Activated CD4-positive, alpha-beta T cell treated with anti-CD3 and anti-CD28 coated beads, Interleukin-2, amount 50 U/mL, for 16 hours (primary cell): ENCODE measurements around the gene MVK.

Source experiments
- DNase-seq: peaks from one replicate; pipeline ENCODE4 v3.0.0-alpha.2; 2020

MVK gene

DNA sequence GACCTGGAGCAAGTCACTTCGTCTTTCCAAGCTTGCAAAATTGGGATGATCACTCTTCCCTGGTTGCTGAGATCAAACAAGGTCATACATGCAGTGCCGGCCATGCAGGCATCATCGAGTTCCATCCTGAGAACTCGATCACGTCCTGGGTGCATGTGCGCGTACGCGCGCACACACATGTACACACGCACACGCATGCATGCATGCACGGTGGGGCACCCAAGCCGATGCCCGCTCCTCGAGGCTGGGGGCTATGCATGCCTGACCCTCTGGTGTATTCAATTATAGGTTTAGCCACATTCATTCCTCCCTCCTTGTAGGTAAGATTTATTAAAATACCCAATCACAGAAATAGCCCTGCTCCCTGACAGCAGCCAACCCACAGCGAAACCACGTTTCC is 26.3 kb upstream of the MVK start:
- no peak for DNase-seq

DNA sequence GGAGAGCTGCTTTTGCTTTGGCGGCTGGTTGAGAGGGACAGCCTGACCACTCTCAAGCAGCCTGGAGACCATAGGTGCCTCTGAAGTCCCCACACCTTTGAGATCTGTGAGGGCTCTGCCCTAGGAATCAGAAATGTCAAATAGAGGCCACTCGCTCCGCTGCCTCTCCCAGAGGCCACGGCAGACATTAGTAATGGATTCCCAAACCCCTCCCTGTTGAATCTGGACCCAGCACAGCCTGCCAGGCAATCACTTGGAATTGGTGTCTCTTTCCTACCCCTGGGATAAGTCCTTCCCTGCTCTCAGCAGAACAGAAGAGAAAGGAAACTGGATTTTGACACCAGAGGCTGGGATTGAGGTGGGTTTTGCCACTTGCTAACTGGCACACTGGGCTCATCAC is 25.3 kb upstream of the MVK start:
- DNase-seq: no peak

DNA sequence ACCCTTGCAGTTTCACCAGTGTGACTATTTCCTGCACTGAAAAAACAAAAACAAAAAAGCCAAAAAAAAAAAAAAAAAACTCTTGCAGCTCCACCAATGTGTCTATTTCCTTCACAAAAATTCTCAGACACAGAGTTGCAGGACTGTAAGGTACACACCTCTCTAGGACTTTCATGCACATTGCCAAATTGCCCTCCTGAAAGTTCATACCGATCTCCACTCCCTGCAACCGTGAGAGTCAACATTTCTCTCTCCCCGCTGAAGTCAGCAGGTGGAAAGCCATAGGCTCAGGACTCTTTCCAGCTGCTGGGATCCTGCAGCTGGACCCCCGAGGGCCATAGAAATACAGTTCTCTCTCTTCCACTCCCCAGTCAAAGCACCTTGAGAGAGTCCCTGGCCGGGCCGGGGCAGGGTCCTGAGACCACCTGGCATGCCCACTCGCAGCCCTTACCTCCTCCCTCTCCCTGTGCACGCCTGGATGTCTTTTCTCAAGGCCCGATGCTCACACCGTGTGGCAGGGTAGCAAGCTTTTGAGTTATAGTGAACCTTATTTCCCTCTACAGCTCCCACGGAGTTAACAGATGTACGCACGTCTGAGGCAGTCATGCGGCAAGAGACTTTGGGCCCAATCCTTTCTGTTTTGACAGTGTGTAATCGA is 23.9 kb upstream of the MVK start:
- no peak for DNase-seq

DNA sequence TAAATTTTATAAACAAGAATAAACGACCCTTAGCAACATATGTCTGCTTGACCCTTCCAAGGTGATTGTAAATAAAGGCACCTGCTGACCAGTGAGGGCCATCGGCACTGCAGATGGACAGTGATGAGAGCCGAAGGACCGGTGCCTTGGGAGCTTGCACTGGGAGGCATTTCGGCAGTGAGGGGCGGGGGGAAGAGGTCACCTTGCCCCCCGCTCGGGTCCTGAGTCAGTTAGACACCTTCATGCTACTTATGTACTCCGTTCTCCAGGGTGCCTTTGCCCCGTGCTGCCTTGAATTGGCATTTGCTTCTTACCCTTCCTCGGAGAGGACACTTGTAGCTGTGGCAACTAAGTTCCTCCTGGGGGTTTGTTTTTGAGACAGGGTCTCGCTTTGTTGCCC is 23.3 kb upstream of the MVK start:
- DNase-seq: no peak

DNA sequence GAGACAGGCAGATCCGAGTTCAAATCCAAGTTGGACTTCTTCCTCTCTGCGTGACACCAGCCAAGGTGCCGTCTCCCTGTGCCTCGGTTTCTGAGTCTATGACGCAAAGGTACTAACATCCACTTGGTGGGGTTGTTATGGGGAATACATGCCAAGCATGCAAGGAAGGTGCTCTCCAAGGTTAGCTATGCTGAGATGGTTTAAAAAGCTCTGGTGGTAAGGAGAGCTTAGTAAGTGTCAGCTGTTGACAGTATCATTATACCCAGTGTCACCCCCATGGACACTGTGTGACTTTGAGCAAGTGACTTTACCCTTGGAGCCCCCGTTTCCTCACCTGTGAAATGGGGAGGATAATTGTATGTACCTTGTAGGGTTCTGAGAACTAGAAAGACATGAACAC is 22.5 kb upstream of the MVK start:
- DNase-seq: no peak

DNA sequence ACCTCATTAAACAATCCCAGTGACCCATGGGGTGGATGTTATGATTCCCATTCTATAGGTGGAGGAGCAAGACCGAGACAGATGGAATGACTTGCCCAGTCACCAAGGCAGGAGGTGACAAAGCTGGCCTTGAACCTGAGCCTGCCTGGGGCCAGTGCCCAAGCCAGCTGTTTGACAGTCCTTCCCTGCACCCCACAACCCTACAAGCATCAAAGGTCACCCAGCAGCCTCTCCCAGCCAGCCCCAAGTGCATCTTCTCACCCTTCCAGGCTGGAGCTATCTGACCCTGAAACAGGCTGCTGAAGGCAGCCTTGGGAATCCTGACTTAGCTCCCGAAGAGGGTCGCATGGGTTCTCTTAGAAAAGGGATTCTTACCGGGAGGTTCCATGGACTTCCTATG is 20.6 kb upstream of the MVK start:
- DNase-seq: no peak

DNA sequence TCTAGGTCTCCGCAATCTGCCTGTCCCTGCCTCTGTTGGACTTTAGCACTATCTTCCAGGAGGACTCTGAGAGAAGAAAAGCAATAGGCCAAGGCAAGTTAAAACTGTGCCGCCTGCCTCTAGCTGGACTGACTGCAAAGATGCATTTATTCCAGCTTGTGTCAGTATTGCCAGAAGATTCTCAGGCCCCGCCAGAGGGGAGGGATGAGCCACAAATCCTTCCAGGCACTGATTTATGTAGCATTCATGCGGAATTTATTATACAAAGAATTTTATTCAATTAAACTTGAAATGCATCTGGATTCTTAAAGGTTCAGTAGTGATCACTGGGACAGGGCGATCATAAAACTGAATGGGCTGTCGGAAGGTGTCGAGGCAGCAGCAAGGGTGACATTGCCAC is 20.1 kb upstream of the MVK start:
- DNase-seq: no peak

DNA sequence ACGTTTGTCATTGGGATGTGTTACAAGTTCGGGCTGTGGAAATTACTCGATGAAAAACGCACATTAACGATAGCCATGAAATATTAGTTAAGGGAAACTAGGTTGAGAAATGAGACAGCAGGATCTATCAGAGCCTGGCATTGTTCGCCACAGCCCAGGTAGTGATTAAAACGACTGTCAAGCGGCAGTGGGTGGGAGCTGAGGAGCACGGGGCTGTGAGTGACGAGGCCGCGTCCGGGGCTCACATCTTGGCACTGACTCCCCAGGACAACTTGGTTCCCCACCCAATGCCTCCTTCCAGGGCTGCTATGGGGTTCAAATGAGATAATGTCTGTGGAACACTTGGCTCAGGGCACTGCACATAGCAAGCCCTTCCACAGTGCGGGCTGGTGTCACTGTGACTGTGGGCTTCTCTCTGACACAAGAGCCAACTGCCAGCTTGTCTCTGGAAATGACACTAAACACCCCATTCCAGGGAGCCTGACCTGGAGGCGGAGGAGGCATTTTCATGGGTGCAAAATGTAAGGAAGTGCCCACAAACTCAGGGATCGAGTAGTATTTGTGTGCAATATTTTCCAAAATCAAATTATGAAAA is 19.6 kb upstream of the MVK start:
- no peak for DNase-seq

DNA sequence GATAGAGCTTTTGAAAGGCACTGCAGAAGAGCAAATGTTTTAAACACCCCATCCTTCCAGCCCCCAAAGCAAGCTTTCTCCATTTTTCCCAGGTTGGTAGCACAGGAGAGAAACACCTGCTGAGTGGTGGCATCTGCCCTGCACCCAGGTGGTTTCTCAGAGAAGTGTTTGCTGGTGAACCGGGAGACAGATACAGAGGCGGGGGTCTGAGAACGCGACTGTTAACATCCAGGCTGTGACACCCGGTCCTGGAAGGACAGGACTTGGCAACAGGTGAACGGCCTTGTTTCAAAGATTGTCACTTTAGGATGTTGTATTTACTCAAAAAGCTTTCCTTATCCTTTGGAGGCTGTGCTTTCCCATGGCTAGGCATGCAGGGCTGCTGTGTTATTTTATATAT is 18.8 kb upstream of the MVK start:
- no peak for DNase-seq

DNA sequence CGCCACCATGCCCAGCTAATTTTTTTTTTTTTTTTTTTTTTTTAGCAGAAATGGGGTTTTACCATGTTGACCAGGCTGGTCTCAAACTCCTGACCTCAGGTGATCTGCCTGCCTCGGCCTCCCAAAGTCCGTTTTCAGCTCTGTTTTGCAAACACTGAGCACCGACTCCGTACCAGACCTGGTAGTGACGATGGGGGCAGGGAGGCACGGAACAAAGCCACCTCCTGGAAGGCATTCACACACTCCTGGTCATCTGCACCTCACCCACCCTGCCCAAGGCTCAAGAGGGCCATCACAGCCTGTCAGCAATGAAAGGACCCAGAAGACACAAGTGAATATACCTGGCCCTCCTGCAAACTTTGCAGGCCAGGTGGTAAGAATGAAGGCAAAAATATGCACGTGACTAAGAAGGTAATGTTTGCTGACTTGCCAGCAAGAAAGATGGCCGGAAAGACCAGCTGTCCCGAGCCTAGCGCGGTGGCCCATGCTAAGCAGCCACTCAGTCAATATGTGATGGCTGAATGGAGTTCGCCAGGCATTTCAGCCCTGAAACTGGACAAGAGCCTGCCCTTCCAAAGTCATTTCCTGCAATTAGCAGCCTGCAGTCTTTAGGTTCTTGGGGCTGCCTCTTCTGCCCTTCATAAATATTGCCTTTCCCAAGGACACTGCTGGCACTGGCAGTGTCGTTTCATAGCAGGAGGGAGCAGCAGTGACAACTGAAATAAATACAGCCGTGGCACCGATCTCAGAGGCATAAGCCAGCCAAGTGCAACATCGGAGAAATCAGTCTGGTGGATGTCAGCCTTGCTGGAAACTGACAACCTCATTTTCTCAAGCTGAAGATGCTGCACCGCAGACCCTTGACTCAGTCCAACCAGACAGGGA is 17.9 kb upstream of the MVK start:
- DNase-seq: no peak

DNA sequence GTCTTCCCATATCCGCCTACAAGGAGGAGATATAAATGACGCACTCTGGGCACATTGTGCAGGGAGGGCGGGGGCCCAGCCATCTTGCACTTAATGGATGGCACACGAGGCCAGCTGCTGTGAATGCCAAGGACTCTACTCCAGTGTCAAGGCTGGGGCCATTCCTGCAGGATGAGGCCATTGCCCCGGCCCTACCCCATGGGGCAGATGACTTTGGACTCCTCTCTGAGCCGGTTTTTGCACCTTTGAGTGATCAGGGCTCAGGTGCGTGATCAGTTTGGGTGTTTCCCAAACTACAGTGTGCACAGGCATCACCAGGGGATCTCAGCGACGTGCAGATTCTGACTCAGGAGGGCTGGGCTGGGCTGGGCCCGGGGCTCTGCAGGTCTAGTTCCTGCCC is 16.4 kb upstream of the MVK start:
- no peak for DNase-seq

DNA sequence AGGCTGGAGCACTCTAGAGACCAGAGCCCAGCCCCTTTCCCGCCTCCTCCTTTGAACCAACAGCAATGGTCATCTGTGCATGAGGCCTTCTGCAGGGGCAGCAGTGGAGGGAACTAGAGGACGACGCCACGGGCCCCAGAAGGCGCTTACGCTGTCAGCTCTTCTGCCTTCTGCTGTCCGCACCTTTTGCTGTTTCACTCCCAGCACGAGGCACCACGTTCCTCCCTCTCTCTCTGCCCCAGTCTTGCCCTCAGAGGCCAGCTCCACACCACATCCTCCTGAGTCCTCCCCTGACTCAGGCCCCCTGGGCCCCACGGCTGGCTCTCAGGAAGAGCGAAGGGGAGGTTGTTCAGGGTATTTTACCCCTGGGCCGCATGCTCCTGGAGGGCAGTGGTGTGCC is 15.8 kb upstream of the MVK start:
- no peak for DNase-seq

DNA sequence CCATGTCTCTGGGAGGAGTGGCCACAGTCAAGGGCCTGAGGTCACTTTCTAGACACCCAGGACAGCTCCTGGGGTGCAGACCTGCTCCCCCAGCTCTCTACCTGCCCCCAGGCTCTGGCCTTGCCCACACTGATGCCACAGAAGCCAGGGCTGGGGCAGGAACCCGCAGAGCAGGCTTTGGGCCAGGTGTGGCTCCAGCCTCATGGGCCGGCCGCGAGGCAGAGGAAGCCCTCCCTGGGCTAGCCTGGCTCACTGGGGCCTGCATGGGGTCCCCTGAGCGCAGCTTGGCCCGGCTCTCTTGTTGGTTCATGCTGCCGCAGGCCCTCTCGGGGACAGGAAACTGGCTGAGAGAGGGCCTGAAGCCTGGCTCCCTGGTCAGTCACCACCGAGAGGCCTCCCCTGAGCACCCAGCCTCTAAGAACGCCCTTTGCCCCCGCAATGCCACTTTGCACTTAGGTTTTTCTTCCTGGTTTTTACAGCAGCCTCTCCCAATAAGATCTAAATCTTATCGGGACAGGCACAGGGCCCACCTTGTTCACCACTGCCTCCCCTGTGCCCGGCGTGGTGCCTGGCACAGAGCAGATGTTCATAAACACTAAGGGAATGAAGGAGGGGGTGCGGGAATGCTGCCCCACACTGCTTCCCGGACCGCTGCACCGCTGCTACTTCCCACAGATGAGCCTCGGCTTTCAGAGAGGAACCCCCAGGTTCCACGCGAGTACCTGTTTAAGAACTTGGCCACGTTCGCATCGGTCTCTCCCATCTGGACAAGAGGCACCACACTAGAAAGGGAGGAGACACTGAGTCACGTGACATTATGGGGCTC is 15.0 kb upstream of the MVK start:
- no peak for DNase-seq

DNA sequence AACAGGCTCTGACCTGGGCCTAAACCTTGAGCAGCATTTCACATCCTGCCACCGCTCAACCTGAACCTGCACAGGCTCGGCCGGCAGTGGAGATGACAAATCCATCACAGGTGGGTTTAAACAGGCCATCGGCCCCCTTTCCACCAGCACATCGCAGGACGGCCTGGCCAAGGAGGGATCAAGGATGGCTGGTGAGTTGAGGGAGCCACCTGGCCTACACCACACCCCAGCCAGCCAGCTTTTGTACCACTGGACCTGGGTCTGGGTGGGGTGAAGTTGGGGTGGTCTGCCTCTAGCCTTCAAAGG is 14.4 kb upstream of the MVK start:
- DNase-seq: no peak

DNA sequence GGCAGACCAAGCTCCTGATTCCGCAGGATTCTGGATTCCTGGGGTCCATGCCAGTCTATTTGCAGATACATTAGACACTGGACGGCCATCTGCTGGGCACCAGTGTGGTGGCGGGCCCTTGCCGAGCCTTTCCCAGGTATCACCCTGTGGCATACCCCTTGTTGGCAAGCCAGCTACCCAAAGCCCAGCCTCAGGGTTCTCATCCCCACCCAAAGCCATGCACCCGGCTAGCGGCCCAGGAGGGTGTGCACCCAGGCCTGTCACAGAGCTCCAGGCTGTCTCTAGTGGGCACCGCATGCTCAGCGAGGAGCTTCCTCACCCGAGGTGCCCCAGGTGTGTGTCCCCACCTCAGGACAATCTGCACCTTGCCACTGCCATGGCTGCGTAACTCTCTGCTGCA is 14.0 kb upstream of the MVK start:
- DNase-seq: no peak

DNA sequence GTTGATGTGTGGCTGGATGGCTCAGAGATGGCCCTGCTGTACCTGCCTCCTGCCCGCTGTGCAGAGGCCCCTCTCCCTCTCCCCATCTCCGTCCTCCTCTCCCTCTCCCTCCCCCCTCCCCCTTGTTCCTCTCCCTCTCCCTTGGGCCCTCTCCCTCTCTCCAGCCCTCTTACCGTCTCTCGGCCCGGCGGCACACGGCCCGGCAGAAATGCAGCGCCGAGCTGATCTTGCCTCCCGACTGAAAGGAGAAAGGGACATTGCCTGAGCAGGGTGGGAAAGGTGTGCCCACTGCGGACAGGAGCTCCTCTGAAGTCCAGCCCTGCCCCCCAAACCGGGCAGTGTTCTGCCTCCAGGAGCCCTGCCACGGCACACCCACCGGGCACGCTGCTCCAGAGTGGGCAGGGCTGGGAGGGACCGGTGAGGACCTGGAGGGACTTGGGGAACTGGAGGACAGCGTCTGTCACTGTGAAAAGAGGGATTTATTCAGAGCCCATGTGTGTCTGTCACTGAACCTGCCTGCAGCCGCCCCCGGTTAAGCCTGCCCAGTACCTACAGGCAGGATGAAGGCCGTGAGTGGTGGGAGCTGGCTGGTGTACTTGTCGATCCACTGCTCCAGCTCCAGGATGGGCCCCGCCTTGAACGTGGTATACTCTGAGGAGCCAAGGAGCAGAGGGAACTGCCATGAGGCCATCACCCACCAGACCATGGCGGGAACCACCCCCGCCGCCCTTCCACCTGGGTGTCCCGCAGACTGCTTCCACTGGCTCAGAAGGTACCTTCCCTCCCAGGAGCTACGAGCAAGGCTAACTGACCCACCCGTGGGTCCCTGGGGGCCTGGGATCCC is 12.5 kb upstream of the MVK start:
- DNase-seq: no peak

DNA sequence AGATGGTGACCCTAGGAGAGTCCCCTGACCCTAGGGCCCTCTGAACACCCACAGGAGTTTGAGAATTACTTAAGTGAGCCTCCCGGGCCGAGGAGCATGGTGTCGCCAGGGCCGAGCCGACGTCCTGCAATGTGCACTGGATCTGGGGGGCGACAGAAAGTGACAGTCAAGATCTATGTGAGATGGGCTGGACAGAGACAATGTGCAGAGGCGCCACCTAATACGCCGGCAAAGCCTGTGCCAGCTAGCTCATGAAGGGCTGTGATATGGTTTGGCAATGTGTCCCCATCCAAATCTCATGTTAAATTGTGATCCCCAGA is 11.9 kb upstream of the MVK start:
- no peak for DNase-seq

DNA sequence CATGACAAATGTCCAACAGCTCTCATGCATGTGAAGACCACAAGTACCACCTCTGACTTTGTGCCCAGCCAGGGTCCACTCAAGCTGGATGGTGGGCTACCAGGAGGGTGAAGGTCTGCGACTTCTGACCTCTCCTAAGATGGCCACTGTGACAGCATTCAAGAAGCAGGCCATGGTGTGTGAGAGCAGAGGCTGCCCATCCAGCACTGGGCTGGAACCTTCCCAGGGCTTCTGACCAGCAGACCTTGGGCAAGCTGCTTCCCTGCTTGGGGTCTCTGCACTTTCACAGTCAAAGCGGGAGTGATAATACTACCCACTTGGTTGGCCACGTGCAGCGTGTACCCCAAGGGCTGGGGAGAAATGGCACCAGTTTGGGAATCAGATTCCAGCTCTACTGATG is 10.7 kb upstream of the MVK start:
- DNase-seq: no peak

DNA sequence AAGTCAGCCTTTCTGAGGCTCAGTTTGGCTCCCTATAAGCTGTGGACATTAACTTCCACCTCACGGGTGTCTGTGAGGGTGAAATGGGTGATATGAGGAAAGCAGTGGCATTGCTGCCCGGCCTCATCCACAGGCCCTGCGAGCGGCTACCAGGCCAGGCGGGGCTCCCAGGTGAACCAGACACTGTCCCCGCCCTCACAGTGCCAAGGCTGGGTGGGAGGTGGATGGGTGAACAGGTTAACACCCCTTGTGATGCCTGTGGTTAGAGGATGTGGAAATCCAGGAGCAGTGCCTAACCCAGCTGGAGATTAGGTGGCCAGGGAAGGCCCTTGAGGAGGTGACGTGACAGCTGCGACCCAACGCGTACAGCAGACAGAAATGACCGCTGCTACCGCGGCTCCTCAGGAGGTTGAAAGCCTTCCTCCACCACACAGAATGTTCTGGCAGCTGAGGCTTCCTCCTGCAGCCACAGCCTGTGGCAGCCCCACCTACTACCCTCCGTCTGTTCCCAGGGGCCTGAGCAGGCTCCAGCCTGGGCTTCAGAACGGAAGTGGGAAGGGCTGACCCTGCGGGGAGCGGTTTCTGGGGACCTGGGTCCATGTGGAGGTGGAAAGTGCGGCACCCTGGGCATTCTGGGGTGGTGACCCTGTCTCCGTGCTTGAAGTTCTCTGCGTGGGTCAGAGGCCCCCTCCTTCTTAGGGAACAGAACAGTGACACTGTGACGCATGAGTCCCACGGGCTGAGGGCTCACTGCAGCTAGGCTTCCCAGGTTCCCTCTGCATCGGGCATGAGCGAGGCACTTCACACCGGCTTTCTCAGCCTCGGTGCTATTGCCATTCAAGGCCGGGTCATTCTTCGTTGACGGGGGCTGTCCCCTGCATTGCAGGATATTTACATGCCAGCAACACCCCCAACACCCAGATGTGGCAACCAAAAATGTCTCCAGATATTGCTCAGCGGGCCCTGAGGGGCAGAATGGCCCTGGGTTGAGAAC is 10.0 kb upstream of the MVK start:
- no peak for DNase-seq

DNA sequence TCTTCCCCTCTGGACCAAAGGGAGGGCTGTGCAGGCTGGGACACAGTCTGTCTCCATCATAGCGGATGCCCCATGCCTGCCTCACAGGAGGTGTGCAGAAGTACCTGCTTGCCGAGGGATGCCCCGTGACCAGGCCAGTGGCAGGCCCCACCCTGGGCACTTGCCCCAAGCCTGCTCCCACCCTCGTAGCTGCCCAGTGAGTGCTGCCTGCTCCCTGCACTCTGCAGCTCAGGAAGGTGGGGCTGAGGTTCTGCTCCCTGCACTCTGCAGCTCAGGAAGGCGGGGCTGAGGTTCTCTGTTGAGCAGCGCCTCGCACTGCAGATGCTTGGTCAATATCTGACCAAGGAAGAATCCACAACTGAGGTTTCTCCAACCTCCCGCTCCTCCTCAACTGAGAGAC is 7.2 kb upstream of the MVK start:
- no peak for DNase-seq

DNA sequence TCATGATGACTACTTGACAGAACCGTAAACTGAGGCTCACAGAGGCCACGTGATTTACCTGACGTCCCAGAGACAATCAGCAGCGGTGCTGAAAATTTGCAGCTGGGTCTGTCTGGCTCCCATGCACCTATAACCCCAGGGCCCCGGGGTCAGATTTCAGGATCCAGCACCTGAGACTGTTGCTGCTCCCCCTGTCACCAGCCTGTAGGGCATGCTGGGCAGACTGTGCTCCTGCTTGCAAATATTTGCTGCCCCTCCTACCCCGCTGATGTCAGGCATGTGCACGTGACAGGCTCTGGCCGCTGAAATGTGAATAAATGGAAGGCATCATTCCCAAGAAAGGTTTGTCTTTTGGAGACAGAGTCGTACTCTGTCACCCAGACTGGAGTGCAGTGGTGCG is 6.3 kb upstream of the MVK start:
- no peak for DNase-seq

DNA sequence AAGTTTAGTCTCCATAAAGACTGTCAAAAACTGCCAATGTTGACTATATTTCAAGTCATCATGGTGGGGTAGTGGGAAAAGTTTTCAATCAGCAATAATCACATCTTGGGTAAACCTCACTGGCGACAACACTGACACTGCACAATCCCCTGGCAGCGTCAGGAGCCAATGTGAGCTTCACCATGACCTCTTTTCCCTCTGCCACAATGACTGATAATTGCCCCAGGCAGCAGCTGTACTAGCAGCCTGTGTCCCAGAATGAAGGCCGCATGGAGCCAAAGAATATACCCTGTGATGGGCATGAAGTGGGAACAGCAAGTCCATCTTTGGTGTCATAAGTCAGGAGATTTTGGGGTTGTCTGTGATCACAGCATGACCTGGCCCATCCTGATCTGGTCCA is 5.6 kb upstream of the MVK start:
- DNase-seq: no peak
